Transverse colon (tissue), 4 donors: ENCODE data around the gene EXOC3L4. TPM values are rescaled to one million over a fixed set of nuclear protein-coding genes. Genes with fewer than 3 reads are reported as not detected.

ENCODE experiments used
- DNase-seq: peaks from one replicate; pipeline ENCODE4 v3.0.0-alpha.2; 2019
- H3K27ac ChIP-seq, 4 donors: fragments of 200-600 bp; sonication (generic); 2 replicates each; pipeline ENCODE4 v1.5.1; 2016 to 2018; ENCODE audit warnings: inconsistent platforms in 4 of 4
- H3K27me3 ChIP-seq: fragments of 200-600 bp; sonication (generic); 2 replicates; pipeline ENCODE4 v1.5.1; 2017; ENCODE audit warnings: inconsistent platforms
- H3K36me3 ChIP-seq, 4 donors: fragments of 200-600 bp; sonication (generic); 2 replicates each; pipeline ENCODE4 v1.5.1; 2017 to 2019; ENCODE audit warnings: inconsistent platforms in 4 of 4
- H3K4me1 ChIP-seq, 4 donors: fragments of 200-600 bp; sonication (generic); 2 replicates each; pipeline ENCODE4 v1.5.1; 2017 to 2020; ENCODE audit warnings: inconsistent platforms in 4 of 4
- H3K4me3 ChIP-seq, 4 donors: fragments of 200-600 bp; sonication (generic); 1 replicate in 1 of 4; 2 replicates in 3 of 4; pipeline versions ENCODE4 v1.5.1 to v1.6.1; 2017 to 2019; ENCODE audit warnings: inconsistent platforms in 4 of 4
- H3K9me3 ChIP-seq, 2 donors: fragments of 200-600 bp; sonication (generic); 2 replicates each; pipeline ENCODE4 v1.5.1; 2017 to 2019; ENCODE audit warnings: inconsistent platforms in 2 of 2
- EP300 ChIP-seq: sonication (generic); formaldehyde crosslinking; IDR thresholded peaks from one replicate; pipeline ENCODE4 v1.6.1; 2017; ENCODE audit warnings: antibody characterized with exemption, low read depth
- POLR2A ChIP-seq: fragments of 450-650 bp; IDR thresholded peaks from one replicate; pipeline ENCODE4 v1.6.1; 2016; ENCODE audit warnings: antibody characterized with exemption, mild to moderate bottlenecking, moderate library complexity
- POLR2AphosphoS5 ChIP-seq, 3 donors: sonication (generic); formaldehyde crosslinking; IDR thresholded peaks; one replicate each; pipeline ENCODE4 v1.6.1; 2016; ENCODE audit warnings: antibody characterized with exemption in 3 of 3
- WGBS, 2 donors: methylation state at CpG; one replicate each; pipeline ENCODE4 v1.1.5; 2018; ENCODE audit warnings: low coverage in 1 of 2; 5-methylcytosine and 5-hydroxymethylcytosine counted together
- in situ Hi-C, 4 donors: fragments of 200-750 bp; cut with MboI; loops; one replicate each; pipeline versions ENCODE4 v1.15.0 to v1.15.1; 2017; ENCODE audit warnings: low sequenced_read_pairs in 3 of 4, low pct_ligation_motif_present in 1 of 4, low pct_unique_long_range_greater_than_20kb in 1 of 4
- intact Hi-C: fragments of 100-400 bp; cut with DNase I; formaldehyde crosslinking; loops from one replicate; pipeline ENCODE4 v1.15.1; 2023; ENCODE audit warnings: low total_unique reads
- total RNA-seq, 4 donors: library from RNA; depleted of rRNA; stranded (reverse); fragments of >200 nt; gene quantifications; one replicate each; pipeline ENCODE4 v1.1.0, GENCODE V29; 2016
- TF ChIP-seq, protein P1 (sequence below), 5 experiments: fragments of 200-600 bp in 3 of 5; fragments of 450-650 bp in 2 of 5; sonication (generic) in 3 of 5; IDR thresholded peaks; 1 replicate in 2 of 5; 2 replicates in 3 of 5; pipeline ENCODE4 v1.5.1; 2016 to 2017; ENCODE audit warnings: antibody characterized with exemption in 5 of 5, inconsistent platforms in 3 of 5, mild to moderate bottlenecking in 2 of 5, moderate library complexity in 1 of 5

EXOC3L4 gene
- total RNA-seq, 4 donors from 2014 or later = 15.2 to 49.0 (median 30.3) TPM

GRCh38 chr14:103104654-103105452 is 10.3 kb downstream of the EXOC3L4 start:
- peak; percentile 78 for DNase-seq
- H3K27ac ChIP-seq = peak overlapping the region in 1 of 4 donors; percentile 41
- peak overlapping the region in 2 of 4 donors; percentile 2 to 27 for H3K4me3 ChIP-seq
- H3K27me3 ChIP-seq = peaks cover 32% of the 10 kb centered on the region
- H3K9me3 ChIP-seq = no peaks in the 10 kb centered on the region
- TF ChIP-seq POLR2AphosphoS5 (IDR thresholded peaks at IDR 0.05) (peak in 1 of 3 donors; percentile 12), EP300 (no peak), POLR2A (peak; percentile 31)
- TF ChIP-seq, protein P1, sequence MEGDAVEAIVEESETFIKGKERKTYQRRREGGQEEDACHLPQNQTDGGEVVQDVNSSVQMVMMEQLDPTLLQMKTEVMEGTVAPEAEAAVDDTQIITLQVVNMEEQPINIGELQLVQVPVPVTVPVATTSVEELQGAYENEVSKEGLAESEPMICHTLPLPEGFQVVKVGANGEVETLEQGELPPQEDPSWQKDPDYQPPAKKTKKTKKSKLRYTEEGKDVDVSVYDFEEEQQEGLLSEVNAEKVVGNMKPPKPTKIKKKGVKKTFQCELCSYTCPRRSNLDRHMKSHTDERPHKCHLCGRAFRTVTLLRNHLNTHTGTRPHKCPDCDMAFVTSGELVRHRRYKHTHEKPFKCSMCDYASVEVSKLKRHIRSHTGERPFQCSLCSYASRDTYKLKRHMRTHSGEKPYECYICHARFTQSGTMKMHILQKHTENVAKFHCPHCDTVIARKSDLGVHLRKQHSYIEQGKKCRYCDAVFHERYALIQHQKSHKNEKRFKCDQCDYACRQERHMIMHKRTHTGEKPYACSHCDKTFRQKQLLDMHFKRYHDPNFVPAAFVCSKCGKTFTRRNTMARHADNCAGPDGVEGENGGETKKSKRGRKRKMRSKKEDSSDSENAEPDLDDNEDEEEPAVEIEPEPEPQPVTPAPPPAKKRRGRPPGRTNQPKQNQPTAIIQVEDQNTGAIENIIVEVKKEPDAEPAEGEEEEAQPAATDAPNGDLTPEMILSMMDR (IDR thresholded peaks at IDR 0.05) = peak; percentile 97 to 99 (median 98)
- H3K4me1 ChIP-seq = peaks cover 12 to 39% (median 26%) of the 10 kb centered on the region in 4 donors
- H3K36me3 ChIP-seq = no peaks in the 10 kb centered on the region
- in situ Hi-C loops = loop anchor here in 3 of 4 donors (10.0 kb wide), 2 partner anchors 180 to 190 kb away; no protein-coding TSS in a partner anchor
- intact Hi-C loops = loop anchor here (2.0 kb wide), 1 partner anchor 188 kb away; no protein-coding TSS in a partner anchor
- 6 to 8% methylated on average over 6 to 46 of the region's 59 CpGs for WGBS, 2 donors

DNA sequence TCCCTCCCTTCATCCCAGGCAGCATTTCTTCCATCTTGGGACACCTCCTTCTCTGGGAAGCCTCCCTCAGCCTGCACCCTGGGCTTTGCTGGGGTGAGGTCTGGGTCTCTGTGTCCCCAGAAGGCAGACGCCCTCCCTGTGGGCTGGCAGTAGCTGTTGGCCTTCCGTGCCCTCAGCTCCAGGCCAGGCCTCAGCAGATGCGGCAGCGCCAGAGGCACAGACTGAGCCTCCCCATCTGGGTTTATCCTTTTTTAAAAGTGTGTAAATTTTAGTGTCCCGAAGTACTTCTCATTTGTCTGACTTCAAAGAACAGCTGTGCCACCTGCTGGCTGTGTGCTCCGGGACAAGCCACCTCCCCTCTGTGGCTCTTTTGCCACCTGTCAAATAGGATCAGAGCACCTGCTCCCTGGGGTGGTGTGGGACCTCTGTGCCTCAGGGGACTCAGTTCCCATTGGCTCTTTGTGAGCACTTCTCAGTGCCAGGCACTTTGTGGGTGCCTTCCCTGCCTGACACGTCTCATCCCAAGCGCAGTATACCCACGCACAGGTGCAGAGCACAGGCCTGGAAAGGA is 11.1 kb downstream of the EXOC3L4 start:
- 34% methylated on average over 8 of the region's 9 CpGs; no CpG with 5 or more reads in 1 of the 2 donors for WGBS, 2 donors
- intact Hi-C loops = loop anchor here (2.0 kb wide), 1 partner anchor 187 kb away; no protein-coding TSS in a partner anchor
- DNase-seq = peak; percentile 66
- Histone ChIP-seq H3K4me1 (peaks cover 15 to 47% (median 30%) of the 10 kb centered on the region in 4 donors), H3K27me3 (peaks cover 32% of the 10 kb centered on the region), H3K9me3 (no peaks in the 10 kb centered on the region), H3K27ac (peak overlapping the region in 1 of 4 donors; percentile 41), H3K36me3 (no peaks in the 10 kb centered on the region), H3K4me3 (no peak overlapping the region)
- TF ChIP-seq POLR2A (no peak), EP300 (no peak), POLR2AphosphoS5 (IDR thresholded peaks at IDR 0.05) (no peak)
- TF ChIP-seq, protein P1 (IDR thresholded peaks at IDR 0.05) = peak in 2 of 5 experiments; percentile 9 to 10
- in situ Hi-C loops = loop anchor here in 3 of 4 donors (10.0 kb wide), 2 partner anchors 179 to 189 kb away; no protein-coding TSS in a partner anchor

DNA sequence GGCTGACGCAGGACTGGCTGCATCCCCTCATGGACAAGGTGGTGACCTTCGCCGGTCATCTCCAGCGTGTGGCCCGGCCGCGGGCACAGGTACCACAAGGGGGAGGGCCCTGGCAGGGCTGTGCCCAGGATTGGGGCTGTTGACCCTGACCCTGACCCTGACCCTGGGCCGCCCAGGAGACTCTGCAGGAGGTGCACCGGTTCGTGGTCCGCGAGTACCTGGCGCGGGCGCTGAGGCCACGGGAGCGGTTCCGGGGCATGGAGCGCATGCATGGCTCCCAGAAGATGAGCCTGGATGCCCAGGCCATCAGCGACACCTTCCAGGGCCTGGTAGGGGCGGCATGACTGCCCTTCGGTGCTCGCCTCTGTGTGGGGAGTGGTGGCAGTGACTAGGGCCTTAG is 12.9 kb downstream of the EXOC3L4 start:
- TF ChIP-seq POLR2AphosphoS5 (IDR thresholded peaks at IDR 0.05) (no peak), EP300 (no peak), POLR2A (no peak)
- TF ChIP-seq, protein P1 (IDR thresholded peaks at IDR 0.05) = no peak
- in situ Hi-C loops = loop anchor here in 3 of 4 donors (10.0 kb wide), 2 partner anchors 177 to 187 kb away; no protein-coding TSS in a partner anchor
- H3K9me3 ChIP-seq = no peaks in the 10 kb centered on the region
- H3K4me3 ChIP-seq = no peak overlapping the region
- H3K36me3 ChIP-seq = no peaks in the 10 kb centered on the region
- intact Hi-C loops = no loop called here
- DNase-seq = no peak
- WGBS, 2 donors = 96% methylated on average over 23 of the region's 23 CpGs; no CpG with 5 or more reads in 1 of the 2 donors
- H3K4me1 ChIP-seq = peaks cover 15 to 63% (median 43%) of the 10 kb centered on the region in 4 donors
- peaks cover 23% of the 10 kb centered on the region for H3K27me3 ChIP-seq
- no peak overlapping the region for H3K27ac ChIP-seq
